Vagina (tissue), 2 donors: ENCODE results near the gene TFDP2.
"Not testable (repeated sequence)": the region's sequence is repeated elsewhere in the genome, so short reads cannot be mapped to it uniquely, and the experiment has no call there.

Experiments used
- CTCF ChIP-seq, 3 experiments: fragments of 450-650 bp in 2 of 3; fragments of 200-600 bp in 1 of 3; sonication (generic) in 1 of 3; IDR thresholded peaks; one replicate each; pipeline ENCODE4 v1.5.1; 2017 to 2019; ENCODE audit warnings: antibody characterized with exemption in 3 of 3, mild to moderate bottlenecking in 2 of 3, moderate library complexity in 2 of 3
- POLR2A ChIP-seq, 2 donors: fragments of 450-650 bp; IDR thresholded peaks; one replicate each; pipeline ENCODE4 v1.6.1; 2017; ENCODE audit warnings: antibody characterized with exemption in 2 of 2, mild to moderate bottlenecking in 2 of 2, moderate library complexity in 2 of 2

GRCh38 chr3:142075656-142076055 lies 73.7 kb downstream of the TFDP2 start:
- not testable (repeated sequence) for TF ChIP-seq CTCF, POLR2A (IDR thresholded peaks at IDR 0.05)
